Adrenal gland (tissue), 5 donors: ENCODE data around the gene POLR3B.

Source experiments
- CTCF ChIP-seq, 6 experiments: fragments of 450-650 bp in 4 of 6; fragments of 200-600 bp in 2 of 6; sonication (generic) in 1 of 6; IDR thresholded peaks; 1 replicate in 5 of 6; 2 replicates in 1 of 6; pipeline versions ENCODE4 v1.5.1 to v1.8.0; 2016 to 2021; ENCODE audit warnings: antibody characterized with exemption in 6 of 6, mild to moderate bottlenecking in 2 of 6, moderate library complexity in 1 of 6
- POLR2A ChIP-seq, 2 donors: fragments of 450-650 bp; IDR thresholded peaks; one replicate each; pipeline ENCODE4 v1.6.1; 2017; ENCODE audit warnings: antibody characterized with exemption in 2 of 2, mild to moderate bottlenecking in 2 of 2, moderate library complexity in 1 of 2
- donor health status: DM: no; HTN: no; CAD: no.

DNA sequence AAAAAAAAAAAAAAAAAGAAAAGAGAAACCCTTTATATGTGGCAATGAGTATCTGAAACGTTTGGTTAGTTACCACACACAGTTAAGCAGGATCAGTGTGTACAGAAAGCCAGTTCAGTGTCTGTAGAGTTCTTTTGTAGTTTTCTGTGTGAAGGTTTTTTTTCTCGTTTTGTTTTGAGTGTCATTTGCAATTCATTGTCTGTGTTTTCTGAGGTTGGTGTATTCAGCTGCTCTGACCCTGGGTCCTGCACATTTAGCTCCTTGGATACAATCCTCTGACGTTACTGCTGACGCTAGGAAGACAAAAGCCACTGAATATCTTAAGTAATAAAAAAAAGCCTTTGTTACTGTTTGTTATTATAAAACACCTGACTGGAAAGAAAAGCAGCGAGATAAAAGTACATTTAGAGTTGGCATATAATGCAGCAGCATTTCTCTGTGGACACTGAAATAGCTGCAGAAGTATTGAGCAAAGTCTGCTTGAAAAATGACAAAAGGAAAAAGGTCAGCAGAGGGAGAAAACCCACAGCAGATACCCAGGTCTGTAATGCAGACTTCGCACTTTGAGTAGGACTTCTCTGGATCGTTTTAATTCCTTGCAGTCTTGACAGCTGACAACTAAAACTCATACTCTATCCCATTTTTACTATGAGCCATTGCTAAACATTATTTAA lies 89.0 kb downstream of the POLR3B start:
- no peak for TF ChIP-seq CTCF (IDR thresholded peaks at IDR 0.05)
- TF ChIP-seq POLR2A (IDR thresholded peaks at IDR 0.05): no peak
